HepG2 (cell line): Measurements from ENCODE around the gene SPDYE4. TPM values are rescaled to one million over a fixed set of nuclear protein-coding genes. Genes with fewer than 3 reads are reported as not detected.

Source experiments
- BORCS8-MEF2B ChIP-seq: sonication (generic); formaldehyde crosslinking; IDR thresholded peaks from 2 replicates; pipeline ENCODE4 v1.8.0; 2022; ENCODE audit warnings: mild to moderate bottlenecking, missing genetic modification reagents
- CERS6 ChIP-seq: sonication (generic); formaldehyde crosslinking; IDR thresholded peaks from 2 replicates; pipeline ENCODE4 v1.5.0; 2020; ENCODE audit warnings: missing genetic modification reagents
- DPF2 ChIP-seq: sonication (generic); formaldehyde crosslinking; IDR thresholded peaks from 2 replicates; pipeline ENCODE4 v1.4.0; 2020; ENCODE audit warnings: mild to moderate bottlenecking, low read depth, missing genetic modification reagents, borderline replicate concordance
- EED ChIP-seq: sonication (generic); formaldehyde crosslinking; IDR thresholded peaks from 2 replicates; pipeline ENCODE4 v1.5.0; 2020; ENCODE audit warnings: mild to moderate bottlenecking, missing genetic modification reagents
- ELF4 ChIP-seq: sonication (generic); formaldehyde crosslinking; IDR thresholded peaks from 2 replicates; pipeline ENCODE4 v1.5.0; 2020; ENCODE audit warnings: missing genetic modification reagents, mild to moderate bottlenecking, moderate library complexity, borderline replicate concordance
- GLI4 ChIP-seq: sonication (generic); formaldehyde crosslinking; IDR thresholded peaks from 2 replicates; pipeline ENCODE4 v1.5.1; 2020; ENCODE audit warnings: missing genetic modification reagents, mild to moderate bottlenecking, moderate library complexity, borderline replicate concordance
- IRF2 ChIP-seq: IDR thresholded peaks from 2 replicates; pipeline ENCODE4 v1.6.1; 2018; ENCODE audit warnings: missing genetic modification reagents, missing compliant biosample characterization
- JUNB ChIP-seq: sonication (generic); formaldehyde crosslinking; IDR thresholded peaks from 2 replicates; pipeline ENCODE4 v1.8.0; 2022; ENCODE audit warnings: missing genetic modification reagents, mild to moderate bottlenecking, borderline replicate concordance
- KLF12 ChIP-seq: sonication (generic); formaldehyde crosslinking; IDR thresholded peaks from 2 replicates; pipeline ENCODE4 v1.4.0; 2020; ENCODE audit warnings: missing genetic modification reagents, borderline replicate concordance
- MED1 ChIP-seq: sonication (generic); formaldehyde crosslinking; IDR thresholded peaks from 2 replicates; pipeline ENCODE4 v1.4.0; 2020; ENCODE audit warnings: missing genetic modification reagents
- NR2F1 ChIP-seq, 2 experiments: fragments of 450-650 bp in 1 of 2; formaldehyde crosslinking in 1 of 2; IDR thresholded peaks; 2 replicates each; pipeline versions ENCODE4 v1.5.0 to v1.6.1; 2016 to 2020; ENCODE audit warnings: mild to moderate bottlenecking in 1 of 2, missing compliant biosample characterization in 1 of 2, missing genetic modification reagents in 1 of 2, moderate library complexity in 1 of 2
- ONECUT2 ChIP-seq: sonication (generic); formaldehyde crosslinking; IDR thresholded peaks from 2 replicates; pipeline ENCODE4 v1.4.0; 2020; ENCODE audit warnings: missing genetic modification reagents
- RARA ChIP-seq: IDR thresholded peaks from 2 replicates; pipeline ENCODE4 v1.6.1; 2016; ENCODE audit warnings: missing genetic modification reagents, missing compliant biosample characterization
- SOX5 ChIP-seq: IDR thresholded peaks from 2 replicates; pipeline ENCODE4 v1.6.1; 2016; ENCODE audit warnings: borderline replicate concordance
- TBX3 ChIP-seq: fragments of 450-650 bp; IDR thresholded peaks from 2 replicates; pipeline ENCODE4 v1.6.1; 2017; ENCODE audit warnings: antibody characterized with exemption, mild to moderate bottlenecking, inconsistent platforms, borderline replicate concordance
- ZNF329 ChIP-seq: sonication (generic); formaldehyde crosslinking; IDR thresholded peaks from 2 replicates; pipeline ENCODE4 v1.9.0; 2021; ENCODE audit warnings: low read depth, mild to moderate bottlenecking, missing genetic modification reagents
- ZNF530 ChIP-seq: sonication (generic); formaldehyde crosslinking; IDR thresholded peaks from 2 replicates; pipeline ENCODE4 v1.5.0; 2020; ENCODE audit warnings: low read depth, mild to moderate bottlenecking, missing genetic modification reagents
- polyA plus RNA-seq, 8 experiments: library from polyadenylated mRNA; depleted of rRNA in 3 of 8; stranded (reverse) in 7 of 8; unstranded in 1 of 8; fragments of >200 nt; fragmentation: Illumina TruSeq in 4 of 8; extraction: Trizol in 4 of 8; gene quantifications; 2 replicates each; pipeline versions ENCODE4 v1.2.1 to v1.2.3, GENCODE V29; 2011 to 2016; ENCODE audit warnings: low read depth in 4 of 8, missing spikeins in 1 of 8, mixed read lengths in 1 of 8; ENCODE audit not compliant: insufficient read depth in 1 of 8
- total RNA-seq, 5 experiments: library from RNA; depleted of rRNA; stranded (reverse); fragments of >200 nt; fragmentation: Illumina TruSeq; extraction: Trizol; gene quantifications; 2 replicates each; pipeline ENCODE4 v1.2.3, GENCODE V29; 2016; ENCODE audit warnings: low read depth in 1 of 5
- TF ChIP-seq, protein P1 (sequence below): sonication (generic); formaldehyde crosslinking; IDR thresholded peaks from 2 replicates; pipeline ENCODE4 v1.5.1; 2020; ENCODE audit warnings: missing genetic modification reagents, mild to moderate bottlenecking, borderline replicate concordance

SPDYE4 gene
- total and polyA plus RNA-seq, 2 of the 13 experiments (the other 11 are each of a cell fraction or from before 2014, with no cell fraction given) = not detected

DNA sequence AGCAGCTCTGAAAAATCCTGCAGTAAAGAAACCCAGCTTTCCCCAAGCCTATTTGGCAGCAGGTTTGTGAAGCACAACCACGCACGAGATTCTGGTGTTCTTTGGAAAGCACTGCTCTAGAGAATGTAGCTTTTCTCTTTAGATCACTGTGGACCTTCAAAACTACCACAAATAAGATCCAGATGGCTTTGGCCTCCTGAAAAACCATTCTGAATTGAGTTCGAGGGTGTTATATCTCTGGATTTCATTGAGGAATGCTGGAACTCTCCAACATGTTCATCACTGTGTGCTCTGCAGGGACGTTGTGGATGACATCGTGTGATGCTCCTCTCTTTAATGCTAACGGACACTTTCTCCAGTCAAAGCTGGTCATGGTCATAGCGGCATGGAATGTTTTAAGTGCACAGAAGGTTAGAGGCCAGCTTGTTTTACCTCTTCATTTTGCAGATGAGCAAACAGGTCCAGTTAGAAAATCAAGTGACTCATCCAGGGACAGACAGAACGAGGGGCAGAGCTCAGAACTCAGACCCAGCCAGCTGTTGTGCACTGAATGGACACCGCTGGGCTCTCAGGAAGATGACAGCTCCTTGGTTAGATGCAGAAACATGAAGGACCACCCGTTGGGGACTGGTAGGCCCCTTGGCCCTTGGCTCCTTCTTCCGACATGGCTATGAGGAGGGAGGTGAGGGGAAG lies 50.9 kb downstream of the SPDYE4 start (continued):
- 0 out of 2 replicates have a peak, but pooled peaks have one; percentile 10 for TF ChIP-seq SOX5 (CRISPR knock-in tag)
- no peak for TF ChIP-seq CERS6
- no peak for TF ChIP-seq ONECUT2 (CRISPR knock-in tag)
- TF ChIP-seq, protein P1, sequence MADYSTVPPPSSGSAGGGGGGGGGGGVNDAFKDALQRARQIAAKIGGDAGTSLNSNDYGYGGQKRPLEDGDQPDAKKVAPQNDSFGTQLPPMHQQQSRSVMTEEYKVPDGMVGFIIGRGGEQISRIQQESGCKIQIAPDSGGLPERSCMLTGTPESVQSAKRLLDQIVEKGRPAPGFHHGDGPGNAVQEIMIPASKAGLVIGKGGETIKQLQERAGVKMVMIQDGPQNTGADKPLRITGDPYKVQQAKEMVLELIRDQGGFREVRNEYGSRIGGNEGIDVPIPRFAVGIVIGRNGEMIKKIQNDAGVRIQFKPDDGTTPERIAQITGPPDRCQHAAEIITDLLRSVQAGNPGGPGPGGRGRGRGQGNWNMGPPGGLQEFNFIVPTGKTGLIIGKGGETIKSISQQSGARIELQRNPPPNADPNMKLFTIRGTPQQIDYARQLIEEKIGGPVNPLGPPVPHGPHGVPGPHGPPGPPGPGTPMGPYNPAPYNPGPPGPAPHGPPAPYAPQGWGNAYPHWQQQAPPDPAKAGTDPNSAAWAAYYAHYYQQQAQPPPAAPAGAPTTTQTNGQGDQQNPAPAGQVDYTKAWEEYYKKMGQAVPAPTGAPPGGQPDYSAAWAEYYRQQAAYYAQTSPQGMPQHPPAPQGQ (CRISPR knock-in tag) = no peak
- TF ChIP-seq MED1 (CRISPR knock-in tag) = no peak
- no peak for TF ChIP-seq GLI4
- no peak for TF ChIP-seq ZNF530 (CRISPR knock-in tag)
- no peak for TF ChIP-seq KLF12 (CRISPR knock-in tag)
- TF ChIP-seq RARA (CRISPR knock-in tag) = peak; percentile 46
- TF ChIP-seq ZNF329 (CRISPR knock-in tag) = no peak
- TF ChIP-seq DPF2 (CRISPR knock-in tag) = no peak
- no peak for TF ChIP-seq EED (CRISPR knock-in tag)
- TF ChIP-seq ELF4 (CRISPR knock-in tag) = no peak
- TF ChIP-seq NR2F1 (CRISPR knock-in tag; IDR thresholded peaks at IDR 0.05) = peak in 1 of 2 experiments; percentile 88; a peak in 2 of 4 replicates
- TF ChIP-seq TBX3 = no peak
- 0 out of 2 replicates have a peak, but pooled peaks have one; percentile 43 for TF ChIP-seq JUNB (CRISPR knock-in tag)
- TF ChIP-seq BORCS8-MEF2B = no peak
- 0 out of 2 replicates have a peak, but pooled peaks have one; percentile 12 for TF ChIP-seq IRF2 (CRISPR knock-in tag)
